Mesenchymal stem cell (in vitro differentiated cells and primary cell): Measurements from ENCODE around the gene NEU4.

Experiments
- DNase-seq: peaks from one replicate; pipeline ENCODE4 v3.0.0-alpha.2; 2013
- H2AFZ ChIP-seq: one replicate; pipeline ENCODE4 v1.6.1; 2013; ENCODE audit warnings: low read depth, mild to moderate bottlenecking, control low read depth, inconsistent platforms, low read length, moderate library complexity
- H2AK5ac ChIP-seq: 2 replicates; pipeline ENCODE4 v1.6.1; 2013; ENCODE audit warnings: low read length, moderate library complexity, mild to moderate bottlenecking, inconsistent platforms; ENCODE audit not compliant: severe bottlenecking
- H2BK120ac ChIP-seq: one replicate; pipeline ENCODE4 v1.6.1; 2013; ENCODE audit warnings: low read depth, mild to moderate bottlenecking, inconsistent platforms, low read length, moderate library complexity
- H2BK12ac ChIP-seq, 2 experiments: one replicate each; pipeline ENCODE4 v1.6.1; 2013; ENCODE audit warnings: inconsistent platforms in 2 of 2, low read length in 2 of 2, mild to moderate bottlenecking in 2 of 2, moderate library complexity in 2 of 2, control low read depth in 1 of 2
- H2BK15ac ChIP-seq: one replicate; pipeline ENCODE4 v1.6.1; 2013; ENCODE audit warnings: mild to moderate bottlenecking, low read depth, inconsistent platforms; ENCODE audit not compliant: poor library complexity, severe bottlenecking
- H2BK5ac ChIP-seq: 2 replicates; pipeline ENCODE4 v1.6.1; 2013; ENCODE audit warnings: low read depth, mild to moderate bottlenecking, low read length, control low read depth, inconsistent platforms; ENCODE audit not compliant: poor library complexity, severe bottlenecking
- H3K14ac ChIP-seq, 2 experiments: one replicate each; pipeline ENCODE4 v1.6.1; 2013; ENCODE audit warnings: inconsistent platforms in 2 of 2, low read length in 2 of 2, control low read depth in 1 of 2, mild to moderate bottlenecking in 1 of 2, moderate library complexity in 1 of 2
- H3K18ac ChIP-seq, 2 experiments: one replicate each; pipeline ENCODE4 v1.6.1; 2013; ENCODE audit warnings: inconsistent platforms in 2 of 2, low read length in 2 of 2, control low read depth in 1 of 2, low read depth in 1 of 2, mild to moderate bottlenecking in 1 of 2
- H3K23ac ChIP-seq, 2 experiments: one replicate each; pipeline ENCODE4 v1.6.1; 2013; ENCODE audit warnings: inconsistent platforms in 2 of 2, low read length in 2 of 2, mild to moderate bottlenecking in 2 of 2, moderate library complexity in 2 of 2, control low read depth in 1 of 2
- H3K27ac ChIP-seq: 2 replicates; pipeline ENCODE4 v1.5.1; 2013; ENCODE audit warnings: mild to moderate bottlenecking, moderate library complexity, low read length, control low read depth, inconsistent platforms; ENCODE audit not compliant: poor library complexity, severe bottlenecking
- H3K27me3 ChIP-seq, 2 experiments: 2 replicates each; pipeline versions ENCODE4 v1.6.1 to v1.7.0; 2013; ENCODE audit warnings: low read length in 2 of 2, mild to moderate bottlenecking in 2 of 2, moderate library complexity in 2 of 2, control low read depth in 1 of 2, inconsistent platforms in 1 of 2; ENCODE audit not compliant: control insufficient read depth in 1 of 2, insufficient read depth in 1 of 2
- H3K36me3 ChIP-seq, 2 experiments: 2 replicates each; pipeline versions ENCODE4 v1.6.1 to v1.7.0; 2013; ENCODE audit warnings: low read length in 2 of 2, control low read depth in 1 of 2, inconsistent platforms in 1 of 2, low read depth in 1 of 2, mild to moderate bottlenecking in 1 of 2; ENCODE audit not compliant: insufficient read depth in 2 of 2, control insufficient read depth in 1 of 2
- H3K4ac ChIP-seq, 2 experiments: one replicate each; pipeline ENCODE4 v1.6.1; 2013; ENCODE audit warnings: inconsistent platforms in 2 of 2, low read length in 2 of 2, mild to moderate bottlenecking in 2 of 2, moderate library complexity in 2 of 2, control low read depth in 1 of 2, low read depth in 1 of 2
- H3K4me1 ChIP-seq: 2 replicates; pipeline ENCODE4 v1.6.1; 2013; ENCODE audit warnings: low read depth, low read length, control low read depth; ENCODE audit not compliant: control insufficient read depth, insufficient read depth
- H3K4me2 ChIP-seq: 2 replicates; pipeline ENCODE4 v1.6.1; 2013; ENCODE audit warnings: low read length, mild to moderate bottlenecking, inconsistent platforms; ENCODE audit not compliant: poor library complexity, severe bottlenecking
- H3K4me3 ChIP-seq, 2 experiments: 2 replicates each; pipeline versions ENCODE4 v1.5.1 to v1.7.0; 2013; ENCODE audit warnings: low read length in 2 of 2, mild to moderate bottlenecking in 2 of 2, control low read depth in 1 of 2, low read depth in 1 of 2; ENCODE audit not compliant: insufficient read depth in 1 of 2
- H3K79me1 ChIP-seq: replicated peaks from 2 replicates; pipeline ENCODE4 v1.6.1; 2013; ENCODE audit warnings: mild to moderate bottlenecking, control low read depth, low read length, inconsistent platforms; ENCODE audit not compliant: poor library complexity, severe bottlenecking
- H3K9ac ChIP-seq: 2 replicates; pipeline ENCODE4 v1.7.0; 2013; ENCODE audit warnings: mild to moderate bottlenecking, low read length, moderate library complexity
- H3K9me3 ChIP-seq: 2 replicates; pipeline ENCODE4 v1.7.0; 2013; ENCODE audit warnings: mild to moderate bottlenecking, low read length; ENCODE audit not compliant: control insufficient read depth
- H4K8ac ChIP-seq: one replicate; pipeline ENCODE4 v1.6.1; 2013; ENCODE audit warnings: inconsistent platforms, mild to moderate bottlenecking, low read length, moderate library complexity
- H4K91ac ChIP-seq: one replicate; pipeline ENCODE4 v1.6.1; 2013; ENCODE audit warnings: mild to moderate bottlenecking, low read length, inconsistent platforms
- whole genome bisulfite sequencing: methylation state at CpG from one replicate; pipeline ENCODE4 v1.1.7; 2013; ENCODE audit warnings: mixed read lengths; 5-methylcytosine and 5-hydroxymethylcytosine counted together

Gene NEU4

DNA sequence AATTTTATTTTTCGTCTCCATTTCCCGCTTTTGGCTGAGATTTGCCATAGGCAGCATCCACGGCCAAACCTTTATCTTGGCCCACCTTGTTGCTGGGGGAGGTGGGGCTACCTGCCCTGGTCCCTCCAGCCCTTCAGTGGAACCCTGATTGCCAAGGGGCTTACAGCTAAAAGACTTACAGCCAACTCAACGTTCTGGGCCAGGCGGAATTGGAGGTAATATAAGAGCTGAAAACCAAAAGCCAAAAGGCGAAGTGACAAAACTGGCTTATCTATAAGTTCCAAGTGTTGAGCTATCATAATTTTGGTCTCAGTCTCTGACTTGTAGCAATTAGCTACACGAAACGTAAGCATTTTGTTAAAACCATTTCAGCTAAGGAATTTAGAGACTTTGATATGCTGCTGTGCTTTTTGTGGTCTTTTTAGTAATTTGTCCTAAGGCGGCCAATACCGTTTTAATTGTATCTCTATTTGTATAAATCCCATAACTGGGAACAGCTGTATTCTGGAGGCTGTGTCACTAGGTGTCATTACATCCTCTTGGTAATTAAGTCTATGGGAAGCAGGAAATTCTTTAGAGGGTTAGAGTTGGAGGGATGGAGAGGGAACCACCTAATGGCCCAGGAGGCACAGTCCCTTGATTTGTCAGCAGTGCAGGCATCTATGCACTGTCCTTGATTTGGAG, 25.7 kb downstream of the NEU4 start:
- Histone ChIP-seq H3K18ac (no peak overlapping the region), H2BK12ac (no peak overlapping the region), H3K27ac (no peak overlapping the region), H3K14ac (no peak overlapping the region), H3K36me3 (no peaks in the 10 kb centered on the region), H3K4ac (no peak overlapping the region), H3K79me1 (no peaks in the 10 kb centered on the region), H3K4me3 (no peak overlapping the region), H2BK15ac (no peak overlapping the region), H3K9me3 (peaks cover 10% of the 10 kb centered on the region), H4K91ac (no peak overlapping the region), H3K4me1 (no peaks in the 10 kb centered on the region), H2BK5ac (no peak overlapping the region), H2BK120ac (no peak overlapping the region), H2AFZ (no peak overlapping the region), H3K4me2 (no peak overlapping the region), H3K9ac (no peak overlapping the region), H2AK5ac (no peak overlapping the region), H3K23ac (no peak overlapping the region), H3K27me3 (peaks cover 11 to 56% of the 10 kb centered on the region in 2 experiments), H4K8ac (no peak overlapping the region)
- DNase-seq, result no peak
- WGBS, result 90% methylated on average over 10 of the region's 10 CpGs

DNA sequence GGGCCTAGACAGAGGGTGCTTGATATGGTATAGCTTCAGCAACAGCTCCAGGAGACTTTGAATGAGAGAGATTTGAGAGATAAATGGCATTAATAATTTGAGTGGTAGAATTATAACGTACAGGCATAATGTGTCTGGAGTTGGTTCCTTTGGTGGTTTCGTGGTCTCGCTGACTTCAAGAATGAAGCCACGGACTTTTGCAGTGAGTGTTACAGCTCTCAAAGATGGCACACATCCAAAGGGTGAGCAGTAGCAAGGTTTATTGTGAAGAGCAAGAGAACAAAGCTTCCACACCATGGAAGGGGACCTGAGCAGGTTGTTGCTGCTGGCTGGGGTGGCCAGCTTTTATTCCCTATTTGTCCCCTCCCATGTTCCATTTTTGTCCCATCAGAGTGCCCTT, 26.6 kb downstream of the NEU4 start:
- Histone ChIP-seq H2BK12ac (no peak overlapping the region), H3K4me2 (no peak overlapping the region), H4K8ac (no peak overlapping the region), H3K14ac (no peak overlapping the region), H3K27ac (no peak overlapping the region), H2AFZ (no peak overlapping the region), H2BK120ac (no peak overlapping the region), H3K9me3 (peaks cover 10% of the 10 kb centered on the region), H3K9ac (no peak overlapping the region), H3K18ac (no peak overlapping the region), H3K4me1 (no peaks in the 10 kb centered on the region), H2BK5ac (no peak overlapping the region), H3K79me1 (no peaks in the 10 kb centered on the region), H3K4ac (no peak overlapping the region), H2BK15ac (no peak overlapping the region), H3K27me3 (peaks cover 11 to 60% of the 10 kb centered on the region in 2 experiments), H3K36me3 (no peaks in the 10 kb centered on the region), H4K91ac (no peak overlapping the region), H3K23ac (no peak overlapping the region), H3K4me3 (no peak overlapping the region), H2AK5ac (no peak overlapping the region)
- no peak for DNase-seq
- WGBS, result 83% methylated on average over 4 of the region's 4 CpGs

DNA sequence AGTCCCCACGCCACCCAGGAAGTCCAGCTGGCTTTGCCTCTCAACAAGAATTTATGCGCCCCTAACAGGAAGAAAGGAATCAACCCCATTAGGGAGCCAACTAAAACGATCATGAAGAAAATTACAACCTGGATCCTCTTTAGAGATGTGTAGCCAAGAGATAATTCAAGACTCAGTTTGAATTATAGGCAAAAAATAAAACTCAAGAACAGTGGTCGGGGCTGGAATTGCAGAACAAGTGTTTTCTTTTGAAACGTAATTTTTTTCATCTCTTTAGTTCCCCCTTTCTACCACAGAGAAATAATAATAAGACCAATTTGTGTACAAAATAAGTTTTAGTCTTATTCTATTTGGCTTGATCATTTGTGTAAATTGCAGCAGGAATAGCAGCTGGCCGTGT, 27.3 kb downstream of the NEU4 start:
- Histone ChIP-seq H3K4ac (no peak overlapping the region), H3K4me3 (no peak overlapping the region), H4K91ac (no peak overlapping the region), H3K27me3 (peaks cover 11 to 55% of the 10 kb centered on the region in 2 experiments), H3K23ac (no peak overlapping the region), H3K36me3 (no peaks in the 10 kb centered on the region), H3K18ac (no peak overlapping the region), H4K8ac (no peak overlapping the region), H3K79me1 (no peaks in the 10 kb centered on the region), H2AK5ac (no peak overlapping the region), H3K9ac (no peak overlapping the region), H2BK120ac (no peak overlapping the region), H2BK5ac (no peak overlapping the region), H2BK12ac (no peak overlapping the region), H3K9me3 (peaks cover 4% of the 10 kb centered on the region), H3K14ac (no peak overlapping the region), H3K4me2 (no peak overlapping the region), H3K4me1 (no peaks in the 10 kb centered on the region), H2BK15ac (no peak overlapping the region), H3K27ac (no peak overlapping the region), H2AFZ (no peak overlapping the region)
- no peak for DNase-seq
- 78% methylated on average over 4 of the region's 6 CpGs for WGBS

DNA sequence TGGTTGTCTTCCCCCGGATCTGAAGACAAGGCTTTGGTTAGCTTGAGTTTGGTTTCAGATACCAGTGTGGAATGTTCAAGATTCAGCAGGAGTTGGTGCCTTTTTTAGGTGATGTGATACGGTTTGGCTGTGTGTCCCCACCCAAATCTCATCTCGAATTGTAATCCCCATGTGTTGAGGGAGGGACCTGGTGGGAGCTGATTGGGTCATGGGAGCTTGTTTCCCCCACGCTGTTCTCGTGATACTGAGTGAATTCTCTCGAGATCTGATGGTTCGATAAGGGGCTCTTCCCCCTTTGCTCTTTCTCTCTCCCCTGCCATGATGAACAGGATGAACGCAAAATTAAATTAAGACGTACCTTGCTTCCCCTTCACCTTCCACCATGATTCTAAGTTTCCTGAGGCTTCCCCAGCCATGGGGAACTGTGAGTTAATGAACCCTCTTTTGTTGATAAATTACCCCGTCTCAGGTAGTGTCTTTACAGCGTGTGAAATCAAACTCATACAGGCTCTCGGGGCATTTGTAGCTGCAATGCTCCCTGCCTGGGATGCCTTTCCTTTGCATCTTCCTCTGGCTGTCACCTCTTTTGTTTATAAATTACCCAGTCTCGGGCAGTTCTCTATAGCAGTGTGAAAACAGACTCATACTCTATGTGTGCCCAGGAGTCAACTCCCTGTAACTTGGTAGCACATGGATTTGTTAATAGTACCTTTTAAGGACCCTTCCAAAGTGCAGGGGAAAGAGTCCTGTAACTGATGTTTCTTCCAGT, 28.4 kb downstream of the NEU4 start:
- Histone ChIP-seq H2BK15ac (no peak overlapping the region), H4K8ac (no peak overlapping the region)

More for the DNA sequence above, 28.4 kb downstream of the NEU4 start:
- Histone ChIP-seq H3K18ac (no peak overlapping the region), H3K14ac (no peak overlapping the region), H3K23ac (no peak overlapping the region), H2AFZ (no peak overlapping the region), H3K9ac (no peak overlapping the region), H4K91ac (no peak overlapping the region), H3K9me3 (no peaks in the 10 kb centered on the region), H2AK5ac (no peak overlapping the region), H3K27ac (no peak overlapping the region), H3K27me3 (peaks cover 11 to 51% of the 10 kb centered on the region in 2 experiments), H3K79me1 (no peaks in the 10 kb centered on the region), H2BK5ac (no peak overlapping the region), H2BK12ac (no peak overlapping the region), H3K4me2 (no peak overlapping the region), H3K4me3 (no peak overlapping the region), H3K4ac (no peak overlapping the region), H3K36me3 (no peaks in the 10 kb centered on the region), H2BK120ac (no peak overlapping the region), H3K4me1 (no peaks in the 10 kb centered on the region)
- DNase-seq, result no peak
- 63% methylated on average over 13 of the region's 13 CpGs for WGBS
